Mesenteric fat pad (tissue), 1 donor: Measurements from ENCODE around the gene RENBP. TPM values are rescaled to one million over a fixed set of nuclear protein-coding genes. Genes with fewer than 3 reads are reported as not detected.

Source experiments
- DNase-seq: peaks from one replicate; pipeline ENCODE4 v3.0.0-alpha.2; 2020; ENCODE audit warnings: low spot score
- total RNA-seq: library from RNA; stranded (reverse); fragmentation: NEBNext Ultra II Directional; extraction: Animal tissue kit (Norgen Biotek cat#: 25700); gene quantifications from one replicate; pipeline ENCODE4 v1.2.1, GENCODE V29; 2021
- donor health status: DM: yes; HTN: yes; CAD: no.

Gene RENBP
- total RNA-seq, 1 donor from 2014 or later: 34.5 TPM

- peak; percentile 97 for DNase-seq
Observed at GRCh38 chrX:153971124-153971449, 26.6 kb upstream of the RENBP start.

GRCh38 chrX:153970357-153971123, 26.1 kb upstream of the RENBP start:
- DNase-seq: no peak

DNA sequence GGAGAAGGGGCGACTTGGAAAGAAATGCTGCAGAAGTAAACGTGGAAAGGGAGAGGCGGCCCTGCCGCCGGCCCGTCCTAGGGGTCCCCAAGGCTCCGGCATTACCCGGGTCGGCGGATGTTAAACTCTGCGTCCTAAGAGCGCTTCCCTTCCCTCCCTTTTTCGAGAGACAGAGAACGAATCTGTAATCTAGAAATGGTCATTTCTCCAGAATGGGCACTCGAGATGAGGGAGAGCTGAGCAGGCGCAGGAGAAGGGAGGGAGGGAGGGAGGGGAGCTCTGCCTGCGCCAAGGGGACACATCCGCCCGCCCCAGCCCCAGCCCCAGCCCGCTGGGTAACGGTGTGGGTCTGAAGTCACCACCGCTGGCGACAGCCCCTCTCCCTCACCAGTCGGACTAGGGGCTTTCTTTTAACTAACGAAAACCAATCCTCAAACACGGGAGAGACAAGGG, 25.5 kb upstream of the RENBP start:
- no peak for DNase-seq

- DNase-seq: no peak
Observed at GRCh38 chrX:153969125-153969903, 24.9 kb upstream of the RENBP start.

- no peak for DNase-seq
Observed at GRCh38 chrX:153968754-153969124, 24.3 kb upstream of the RENBP start.

- DNase-seq: no peak
Observed at GRCh38 chrX:153968255-153968654, 23.8 kb upstream of the RENBP start.

DNA sequence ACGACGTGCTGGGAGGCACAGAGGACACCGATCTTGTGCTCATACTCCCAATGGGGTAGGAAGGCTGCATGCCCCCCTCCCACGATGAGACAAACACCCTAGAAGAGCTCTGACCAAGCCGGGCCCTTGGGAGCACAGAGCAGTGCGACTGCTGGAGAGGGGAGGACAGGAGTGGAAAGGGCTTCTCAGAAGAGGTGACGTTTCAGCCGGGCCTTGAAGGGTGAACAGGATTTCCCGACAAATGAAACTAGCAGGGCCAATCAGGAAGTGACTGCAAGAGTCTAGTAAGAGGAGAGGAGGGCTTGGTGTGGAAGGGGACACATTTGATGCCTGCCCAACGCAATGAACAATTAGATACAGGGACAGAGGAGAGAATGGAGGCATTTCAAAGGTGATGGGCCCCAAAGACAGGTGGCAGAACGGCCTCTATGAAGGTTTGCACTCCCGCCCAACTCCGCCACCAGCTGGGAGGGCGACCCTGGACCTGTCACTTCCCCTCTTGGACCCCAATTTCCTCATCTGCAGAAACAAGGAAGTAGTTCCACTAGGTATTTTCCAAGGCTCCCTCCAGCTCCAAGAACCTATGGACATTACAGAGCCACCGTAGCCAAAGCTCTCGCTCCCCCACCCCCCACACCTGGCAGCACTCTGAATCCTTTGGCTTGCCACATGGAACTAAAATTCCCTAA, 23.2 kb upstream of the RENBP start:
- DNase-seq: no peak

GRCh38 chrX:153966841-153967535, 22.5 kb upstream of the RENBP start:
- no peak for DNase-seq

DNA sequence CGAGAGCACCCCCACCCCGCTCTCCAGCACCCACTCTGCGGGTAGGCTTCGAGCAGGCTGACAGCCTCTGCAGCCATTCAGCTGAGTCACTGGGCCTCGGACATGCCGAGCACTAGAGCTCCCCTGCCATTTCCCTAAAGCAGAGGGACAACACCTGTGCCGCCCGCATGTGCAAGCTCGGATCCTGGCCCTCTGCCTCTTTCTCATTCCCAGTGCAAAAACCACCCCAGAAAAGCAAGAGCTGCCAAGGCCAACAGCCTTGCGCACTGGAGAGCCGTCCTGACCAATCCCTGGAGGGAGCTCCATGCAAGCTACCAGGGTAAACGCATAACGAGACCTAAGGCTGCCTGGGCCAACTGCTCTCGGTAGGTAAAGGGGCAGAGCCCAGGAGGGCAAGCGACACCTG, 21.8 kb upstream of the RENBP start:
- no peak for DNase-seq

DNA sequence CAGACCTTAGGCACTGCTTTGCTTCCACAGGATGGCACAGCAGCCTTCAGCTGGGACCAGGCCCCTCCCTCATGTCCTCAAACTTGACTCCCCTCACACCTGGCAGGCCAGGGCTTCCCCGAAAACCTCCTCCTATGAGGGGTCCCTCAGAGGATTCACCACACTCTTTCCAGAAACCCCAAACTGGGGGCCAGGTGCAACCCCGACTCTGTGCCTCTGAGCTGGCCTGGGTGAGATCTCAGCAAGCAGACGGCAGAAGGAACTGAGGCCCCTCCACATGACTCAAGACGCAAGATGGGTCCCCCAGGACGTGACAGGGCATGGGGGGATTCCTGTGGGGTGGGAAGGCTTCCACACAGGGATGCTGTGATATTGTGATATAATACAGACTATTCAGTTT, 21.0 kb upstream of the RENBP start:
- DNase-seq: no peak

DNA sequence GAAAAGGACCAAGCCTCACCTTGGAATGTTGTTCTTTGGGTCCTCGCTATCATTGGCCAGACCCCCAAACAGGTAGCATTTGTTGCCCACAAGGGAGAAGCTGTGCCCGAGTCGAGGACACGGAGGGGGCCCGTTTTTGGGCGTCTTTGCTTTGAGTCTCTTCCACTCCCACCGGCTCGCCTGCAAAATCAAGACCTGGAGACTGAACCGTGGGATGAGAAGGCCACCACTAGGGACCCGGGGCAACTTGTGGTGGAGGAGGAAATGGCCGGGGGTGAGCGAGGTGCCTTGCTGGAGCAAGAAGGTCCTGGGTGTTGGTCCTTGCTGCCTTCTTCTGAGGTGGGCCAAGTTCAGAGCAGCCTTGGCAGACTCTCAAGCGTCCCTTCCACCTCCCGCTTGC, 19.7 kb upstream of the RENBP start:
- no peak for DNase-seq

- no peak for DNase-seq
Observed at GRCh38 chrX:153963546-153963945, 19.1 kb upstream of the RENBP start.

- no peak for DNase-seq
Observed at GRCh38 chrX:153961292-153961691, 16.8 kb upstream of the RENBP start.

- no peak for DNase-seq
Observed at GRCh38 chrX:153960786-153961185, 16.3 kb upstream of the RENBP start.

- no peak for DNase-seq
Observed at GRCh38 chrX:153960077-153960476, 15.6 kb upstream of the RENBP start.

GRCh38 chrX:153959649-153960048, 15.2 kb upstream of the RENBP start:
- DNase-seq: no peak

DNA sequence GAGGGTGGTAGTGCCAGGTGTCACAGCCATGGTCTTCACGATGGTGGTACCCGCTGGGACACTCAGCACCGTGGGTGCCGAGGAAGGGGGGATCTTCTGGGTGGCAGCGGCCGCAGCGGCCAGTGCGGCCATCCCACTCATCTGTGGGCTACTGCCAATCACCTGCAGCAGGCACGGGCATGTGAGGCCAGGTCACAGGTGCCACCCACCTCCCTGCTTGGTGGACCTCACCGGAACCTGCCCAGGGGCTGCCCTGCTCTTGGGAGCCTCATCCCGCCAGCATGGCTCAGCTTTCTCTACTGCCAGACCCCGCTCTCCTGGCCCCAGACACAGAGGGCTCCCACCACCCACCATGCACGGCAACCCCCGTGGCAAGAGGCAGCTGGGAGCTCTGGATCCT, 14.2 kb upstream of the RENBP start:
- DNase-seq: no peak

GRCh38 chrX:153957224-153957623, 12.8 kb upstream of the RENBP start:
- no peak for DNase-seq

GRCh38 chrX:153956044-153956907, 11.8 kb upstream of the RENBP start:
- no peak for DNase-seq

DNA sequence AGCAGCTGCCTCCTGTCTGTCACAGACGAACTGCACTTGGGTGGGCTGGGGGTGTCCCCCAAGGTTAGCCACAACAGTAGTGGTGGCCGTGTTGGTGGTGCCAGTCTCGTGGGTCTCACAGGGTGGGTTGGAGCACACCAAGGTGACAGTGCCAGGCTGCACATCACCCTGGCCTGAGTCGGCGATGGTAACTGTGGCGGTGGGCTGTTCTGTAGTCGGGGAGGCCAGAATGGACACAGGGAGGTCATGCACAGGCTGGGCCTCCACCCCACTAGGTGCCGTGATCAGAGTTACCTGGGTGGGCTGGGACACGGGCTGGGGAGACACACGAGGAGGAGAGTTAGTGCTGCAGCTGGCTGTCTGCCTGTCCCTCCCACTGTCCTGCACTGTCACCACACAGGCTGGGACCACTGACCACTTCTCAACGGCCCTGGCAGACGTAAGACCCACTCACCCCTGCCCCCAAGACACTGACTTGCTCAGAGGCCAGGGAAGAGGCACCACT, 10.8 kb upstream of the RENBP start:
- no peak for DNase-seq
